K562 (cell line): ENCODE data around the gene TRIM25. TPM values are rescaled to one million over a fixed set of nuclear protein-coding genes. Genes with fewer than 3 reads are reported as not detected.

Experiments used
- ATF1 ChIP-seq, 2 experiments: fragments of 450-650 bp in 1 of 2; IDR thresholded peaks; 2 replicates each; pipeline ENCODE4 v1.6.1; 2016; ENCODE audit warnings: missing compliant biosample characterization in 1 of 2, missing genetic modification characterization in 1 of 2
- ATF3 ChIP-seq, 2 experiments: fragments of 450-650 bp in 1 of 2; sonication (generic) in 1 of 2; formaldehyde crosslinking in 1 of 2; IDR thresholded peaks in 1 of 2; conservative IDR thresholded peaks in 1 of 2; 2 replicates each; pipeline versions ENCODE4 v1.6.1 to v1.8.1; 2016 to 2023; ENCODE audit warnings: mild to moderate bottlenecking in 2 of 2, moderate library complexity in 2 of 2, inconsistent platforms in 1 of 2, missing genetic modification reagents in 1 of 2
- ATF4 ChIP-seq: fragments of 450-650 bp; formaldehyde crosslinking; IDR thresholded peaks from 2 replicates; pipeline ENCODE4 v1.4.0; 2022; ENCODE audit warnings: mild to moderate bottlenecking, moderate library complexity
- BRF1 ChIP-seq: IDR thresholded peaks from 3 replicates; pipeline ENCODE4 v1.6.1; 2011; ENCODE audit warnings: borderline replicate concordance, mild to moderate bottlenecking; ENCODE audit not compliant: insufficient read length; ENCODE audit errors: extremely low read depth
- CBX3 ChIP-seq, 2 experiments: IDR thresholded peaks; 1 replicate in 1 of 2; 2 replicates in 1 of 2; pipeline ENCODE4 v1.6.1; 2012; ENCODE audit warnings: inconsistent platforms in 2 of 2, low read length in 2 of 2, borderline replicate concordance in 1 of 2, control low read depth in 1 of 2
- ETV5 ChIP-seq: sonication (generic); formaldehyde crosslinking; IDR thresholded peaks from 2 replicates; pipeline ENCODE4 v1.4.0; 2020; ENCODE audit warnings: low read depth, mild to moderate bottlenecking, missing genetic modification reagents
- ETV6 ChIP-seq, 3 experiments: fragments of 150-350 bp in 1 of 3; sonication (generic) in 1 of 3; formaldehyde crosslinking in 1 of 3; IDR thresholded peaks; 2 replicates each; pipeline versions ENCODE4 v1.6.1 to v1.8.0; 2014 to 2022; ENCODE audit warnings: borderline replicate concordance in 2 of 3, low read depth in 2 of 3, antibody characterized with exemption in 1 of 3, low read length in 1 of 3, mild to moderate bottlenecking in 1 of 3, missing genetic modification reagents in 1 of 3
- FOXJ2 ChIP-seq: fragments of 200-800 bp; sonication (Bioruptor generic); IDR thresholded peaks from 2 replicates; pipeline ENCODE4 v1.6.1; 2016; ENCODE audit warnings: missing genetic modification characterization, missing compliant biosample characterization
- FOXJ3 ChIP-seq: sonication (generic); formaldehyde crosslinking; IDR thresholded peaks from 2 replicates; pipeline ENCODE4 v1.4.0; 2020; ENCODE audit warnings: mild to moderate bottlenecking, missing genetic modification reagents
- MTF1 ChIP-seq: fragments of 250-450 bp; sonication (Bioruptor Pico); IDR thresholded peaks from 2 replicates; pipeline ENCODE4 v1.9.0; 2021; ENCODE audit warnings: moderate library complexity, mild to moderate bottlenecking, inconsistent platforms, borderline replicate concordance
- NFXL1 ChIP-seq: fragments of 450-650 bp; formaldehyde crosslinking; IDR thresholded peaks from 2 replicates; pipeline ENCODE4 v1.4.0; 2021; ENCODE audit warnings: mild to moderate bottlenecking
- NKRF ChIP-seq: fragments of 450-650 bp; IDR thresholded peaks from 2 replicates; pipeline ENCODE4 v1.6.1; 2016; ENCODE audit warnings: borderline replicate concordance
- TCF7 ChIP-seq: sonication (generic); IDR thresholded peaks from 2 replicates; pipeline ENCODE4 v1.6.1; 2016; ENCODE audit warnings: antibody characterized with exemption, borderline replicate concordance
- polyA plus RNA-seq, 8 experiments: library from polyadenylated mRNA; depleted of rRNA in 4 of 8; stranded (reverse) in 5 of 8; unstranded in 3 of 8; fragments of >200 nt; fragmentation: Nextera tagmentation in 2 of 8; fragmentation: Illumina TruSeq in 1 of 8; extraction: Ambion mirVana in 2 of 8; extraction: Trizol in 1 of 8; gene quantifications; 2 replicates each; pipeline versions ENCODE4 v1.2.1 to v1.2.3, GENCODE V29; 2011 to 2014; ENCODE audit warnings: inconsistent platforms in 1 of 8, missing spikeins in 1 of 8
- total RNA-seq, 7 experiments: library from RNA; depleted of rRNA in 6 of 7; stranded (reverse); fragments of >200 nt in 6 of 7; fragmentation: Illumina TruSeq in 2 of 7; extraction: Trizol in 2 of 7; gene quantifications; 2 replicates each; pipeline versions ENCODE4 v1.2.1 to v1.2.3, GENCODE V29; 2011 to 2021; ENCODE audit warnings: low replicate concordance in 1 of 7
- TF ChIP-seq, protein P1 (sequence below): fragments of 450-650 bp; IDR thresholded peaks from 2 replicates; pipeline ENCODE4 v1.6.1; 2018; ENCODE audit warnings: mild to moderate bottlenecking, low read depth; ENCODE audit not compliant: partially characterized antibody
- TF ChIP-seq, protein P2 (sequence below): sonication (generic); formaldehyde crosslinking; IDR thresholded peaks from 2 replicates; pipeline ENCODE4 v1.8.0; 2023; ENCODE audit warnings: mild to moderate bottlenecking, missing genetic modification reagents

Gene TRIM25
- total and polyA plus RNA-seq, 9 of the 15 experiments (the other 6 are each of a cell fraction or from before 2014, with no cell fraction given): 5.9 to 49.5 (median 24.5) TPM

DNA sequence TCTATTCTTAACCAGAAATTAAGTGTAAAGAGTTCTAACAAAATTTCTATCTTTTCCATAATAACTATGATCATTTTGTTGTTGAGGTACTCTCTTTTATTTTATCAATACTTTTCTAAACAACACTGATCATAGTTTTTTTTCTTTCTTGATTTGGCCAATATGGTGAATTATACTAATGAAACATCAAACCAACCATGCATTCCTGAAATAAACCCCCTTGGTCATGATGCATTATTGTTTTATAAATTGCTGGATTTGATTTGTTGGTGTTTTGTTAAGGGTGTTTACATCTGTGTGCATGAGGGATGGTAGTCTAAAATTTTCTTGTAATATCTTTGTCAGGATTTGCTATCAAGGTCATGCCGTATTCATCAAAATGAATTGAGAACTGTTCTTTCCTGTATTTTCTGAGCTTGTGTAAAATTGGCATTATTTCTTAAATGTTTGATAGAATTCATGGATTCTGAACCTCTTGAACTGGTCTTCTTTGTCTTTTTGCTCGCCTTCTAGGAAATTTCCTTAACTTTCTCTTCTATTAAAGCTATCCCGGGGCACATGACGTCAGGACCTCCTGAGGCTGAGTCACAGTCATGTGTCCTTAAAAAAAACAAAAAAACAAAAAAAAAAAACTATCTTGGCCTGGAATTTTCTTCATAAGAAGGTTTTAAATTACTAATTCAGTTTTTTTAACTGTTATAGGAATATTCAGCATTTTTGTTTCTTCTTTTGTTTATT is 3.9 kb upstream of the TRIM25 start (continued):
- TF ChIP-seq, protein P1, sequence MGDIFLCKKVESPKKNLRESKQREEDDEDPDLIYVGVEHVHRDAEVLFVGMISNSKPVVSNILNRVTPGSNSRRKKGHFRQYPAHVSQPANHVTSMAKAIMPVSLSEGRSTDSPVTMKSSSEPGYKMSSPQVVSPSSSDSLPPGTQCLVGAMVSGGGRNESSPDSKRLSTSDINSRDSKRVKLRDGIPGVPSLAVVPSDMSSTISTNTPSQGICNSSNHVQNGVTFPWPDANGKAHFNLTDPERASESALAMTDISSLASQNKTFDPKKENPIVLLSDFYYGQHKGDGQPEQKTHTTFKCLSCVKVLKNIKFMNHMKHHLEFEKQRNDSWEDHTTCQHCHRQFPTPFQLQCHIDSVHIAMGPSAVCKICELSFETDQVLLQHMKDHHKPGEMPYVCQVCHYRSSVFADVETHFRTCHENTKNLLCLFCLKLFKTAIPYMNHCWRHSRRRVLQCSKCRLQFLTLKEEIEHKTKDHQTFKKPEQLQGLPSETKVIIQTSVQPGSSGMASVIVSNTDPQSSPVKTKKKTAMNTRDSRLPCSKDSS: peak; percentile 39
- peak; percentile 70 for TF ChIP-seq ATF3 (IDR thresholded peaks at IDR 0.05)
- TF ChIP-seq ATF3 (CRISPR knock-in tag; conservative IDR thresholded peaks at IDR 0.05): no peak
- peak in 1 of 2 experiments; percentile 21; a peak in 1 of 3 replicates for TF ChIP-seq CBX3 (IDR thresholded peaks at IDR 0.05; ENCODE audit: borderline replicate concordance in 1 of 2, low read length in 2 of 2)
- TF ChIP-seq, protein P2, sequence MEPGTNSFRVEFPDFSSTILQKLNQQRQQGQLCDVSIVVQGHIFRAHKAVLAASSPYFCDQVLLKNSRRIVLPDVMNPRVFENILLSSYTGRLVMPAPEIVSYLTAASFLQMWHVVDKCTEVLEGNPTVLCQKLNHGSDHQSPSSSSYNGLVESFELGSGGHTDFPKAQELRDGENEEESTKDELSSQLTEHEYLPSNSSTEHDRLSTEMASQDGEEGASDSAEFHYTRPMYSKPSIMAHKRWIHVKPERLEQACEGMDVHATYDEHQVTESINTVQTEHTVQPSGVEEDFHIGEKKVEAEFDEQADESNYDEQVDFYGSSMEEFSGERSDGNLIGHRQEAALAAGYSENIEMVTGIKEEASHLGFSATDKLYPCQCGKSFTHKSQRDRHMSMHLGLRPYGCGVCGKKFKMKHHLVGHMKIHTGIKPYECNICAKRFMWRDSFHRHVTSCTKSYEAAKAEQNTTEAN (CRISPR knock-in tag): no peak
- TF ChIP-seq ATF4: no peak
- no peak for TF ChIP-seq BRF1
- no peak for TF ChIP-seq ATF1 (CRISPR knock-in tag; IDR thresholded peaks at IDR 0.05)
- TF ChIP-seq ATF1 (tag; IDR thresholded peaks at IDR 0.05): 0 out of 2 replicates have a peak, but pooled peaks have one; percentile 4
- TF ChIP-seq FOXJ3 (CRISPR knock-in tag): no peak
- no peak for TF ChIP-seq NFXL1 (CRISPR knock-in tag)
- no peak for TF ChIP-seq ETV5 (CRISPR knock-in tag)
- TF ChIP-seq NKRF: 0 out of 2 replicates have a peak, but pooled peaks have one; percentile 28
- no peak for TF ChIP-seq MTF1 (CRISPR knock-in tag)
- no peak for TF ChIP-seq FOXJ2 (tag)
- TF ChIP-seq ETV6 (IDR thresholded peaks at IDR 0.05; ENCODE audit: borderline replicate concordance in 1 of 2, low read depth in 2 of 2, low read length in 1 of 2): no peak
- no peak for TF ChIP-seq ETV6 (CRISPR knock-in tag; IDR thresholded peaks at IDR 0.05; ENCODE audit: borderline replicate concordance)
- TF ChIP-seq TCF7: no peak
